ENCODE results near the gene RESP18.
A peak's percentile ranks its signal among the peaks of the same experiment; 100 is the strongest.
"Not testable (repeated sequence)": the region's sequence is repeated elsewhere in the genome, so short reads cannot be mapped to it uniquely, and the experiment has no call there.

The RESP18 gene

GRCh38 chr2:219289537-219290361, 42.8 kb downstream of the RESP18 start:
- Mint-ChIP-seq H3K27ac (no peak overlapping the region), H3K27me3 (no peaks in the 10 kb centered on the region), H3K36me3 (no peaks in the 10 kb centered on the region), H3K4me3 (no peak overlapping the region), H3K9me3 (no peaks in the 10 kb centered on the region), H3K4me1 (peaks cover 9% of the 10 kb centered on the region)

- Mint-ChIP-seq H3K36me3 (no peaks in the 10 kb centered on the region), H3K27ac (no peak overlapping the region), H3K27me3 (no peaks in the 10 kb centered on the region), H3K4me3 (no peak overlapping the region), H3K4me1 (peaks cover 6% of the 10 kb centered on the region), H3K9me3 (no peaks in the 10 kb centered on the region)
Measured at GRCh38 chr2:219289195-219289536, 43.4 kb downstream of the RESP18 start.

- Mint-ChIP-seq H3K4me3 (no peak overlapping the region), H3K27ac (no peak overlapping the region), H3K27me3 (no peaks in the 10 kb centered on the region), H3K36me3 (peaks cover 6% of the 10 kb centered on the region), H3K4me1 (peaks cover 8% of the 10 kb centered on the region), H3K9me3 (no peaks in the 10 kb centered on the region)
Measured at GRCh38 chr2:219287580-219288265, 44.8 kb downstream of the RESP18 start.

- H3K9me3 Mint-ChIP-seq, H3K36me3 Mint-ChIP-seq, H3K4me3 Mint-ChIP-seq, H3K27me3 Mint-ChIP-seq, H3K27ac Mint-ChIP-seq, H3K4me1 Mint-ChIP-seq: not testable (repeated sequence)
Measured at GRCh38 chr2:219287116-219287440, 45.5 kb downstream of the RESP18 start.

- Mint-ChIP-seq H3K9me3 (no peaks in the 10 kb centered on the region), H3K36me3 (peaks cover 6% of the 10 kb centered on the region), H3K27me3 (no peaks in the 10 kb centered on the region), H3K4me3 (no peak overlapping the region), H3K4me1 (peaks cover 9% of the 10 kb centered on the region), H3K27ac (no peak overlapping the region)
Measured at GRCh38 chr2:219286436-219287115, 46.0 kb downstream of the RESP18 start.

GRCh38 chr2:219285894-219286425, 46.6 kb downstream of the RESP18 start:
- Mint-ChIP-seq H3K9me3 (no peaks in the 10 kb centered on the region), H3K4me1 (peaks cover 15% of the 10 kb centered on the region), H3K27me3 (no peaks in the 10 kb centered on the region), H3K4me3 (no peak overlapping the region), H3K36me3 (peaks cover 6% of the 10 kb centered on the region), H3K27ac (no peak overlapping the region)

- no peaks in the 10 kb centered on the region for H3K27me3 Mint-ChIP-seq
- H3K4me1 Mint-ChIP-seq: peaks cover 21% of the 10 kb centered on the region
- peaks cover 6% of the 10 kb centered on the region for H3K36me3 Mint-ChIP-seq
- no peaks in the 10 kb centered on the region for H3K9me3 Mint-ChIP-seq
- H3K4me3 Mint-ChIP-seq: no peak overlapping the region
- peak overlapping the region; percentile 62 for H3K27ac Mint-ChIP-seq
Measured at GRCh38 chr2:219285373-219285735, 47.2 kb downstream of the RESP18 start.

- Mint-ChIP-seq H3K4me1 (peaks cover 27% of the 10 kb centered on the region), H3K36me3 (peaks cover 6% of the 10 kb centered on the region), H3K9me3 (no peaks in the 10 kb centered on the region), H3K27ac (no peak overlapping the region), H3K4me3 (no peak overlapping the region), H3K27me3 (no peaks in the 10 kb centered on the region)
Measured at GRCh38 chr2:219284501-219285372, 47.8 kb downstream of the RESP18 start.

GRCh38 chr2:219282943-219283581, 49.5 kb downstream of the RESP18 start:
- H3K4me1 Mint-ChIP-seq: peaks cover 40% of the 10 kb centered on the region
- H3K27me3 Mint-ChIP-seq: no peaks in the 10 kb centered on the region
- no peak overlapping the region for H3K4me3 Mint-ChIP-seq
- H3K27ac Mint-ChIP-seq: peak overlapping the region; percentile 86
- peaks cover 6% of the 10 kb centered on the region for H3K36me3 Mint-ChIP-seq
- H3K9me3 Mint-ChIP-seq: no peaks in the 10 kb centered on the region

- Mint-ChIP-seq H3K9me3 (no peaks in the 10 kb centered on the region), H3K36me3 (peaks cover 6% of the 10 kb centered on the region), H3K4me3 (no peak overlapping the region), H3K4me1 (peaks cover 46% of the 10 kb centered on the region), H3K27ac (no peak overlapping the region), H3K27me3 (no peaks in the 10 kb centered on the region)
Measured at GRCh38 chr2:219282375-219282774, 50.2 kb downstream of the RESP18 start.

- H3K27me3 Mint-ChIP-seq: no peaks in the 10 kb centered on the region
- H3K27ac Mint-ChIP-seq: no peak overlapping the region
- peaks cover 6% of the 10 kb centered on the region for H3K36me3 Mint-ChIP-seq
- H3K4me1 Mint-ChIP-seq: peaks cover 51% of the 10 kb centered on the region
- no peaks in the 10 kb centered on the region for H3K9me3 Mint-ChIP-seq
- no peak overlapping the region for H3K4me3 Mint-ChIP-seq
Measured at GRCh38 chr2:219281588-219281987, 51.0 kb downstream of the RESP18 start.

- no peaks in the 10 kb centered on the region for H3K27me3 Mint-ChIP-seq
- no peaks in the 10 kb centered on the region for H3K9me3 Mint-ChIP-seq
- H3K27ac Mint-ChIP-seq: no peak overlapping the region
- H3K36me3 Mint-ChIP-seq: peaks cover 6% of the 10 kb centered on the region
- peak overlapping the region; percentile 92 for H3K4me3 Mint-ChIP-seq
- H3K4me1 Mint-ChIP-seq: peaks cover 51% of the 10 kb centered on the region
Measured at GRCh38 chr2:219280651-219281050, 51.9 kb downstream of the RESP18 start.

- peak overlapping the region; percentile 91 for H3K27ac Mint-ChIP-seq
- peak overlapping the region; percentile 92 for H3K4me3 Mint-ChIP-seq
- H3K27me3 Mint-ChIP-seq: no peaks in the 10 kb centered on the region
- peaks cover 48% of the 10 kb centered on the region for H3K4me1 Mint-ChIP-seq
- peaks cover 6% of the 10 kb centered on the region for H3K36me3 Mint-ChIP-seq
- no peaks in the 10 kb centered on the region for H3K9me3 Mint-ChIP-seq
Measured at GRCh38 chr2:219279916-219280516, 52.5 kb downstream of the RESP18 start.

- Mint-ChIP-seq H3K9me3 (no peaks in the 10 kb centered on the region), H3K4me3 (peak within 1 kb of the TSS; percentile 92), H3K36me3 (peaks cover 6% of the 10 kb centered on the region), H3K4me1 (peaks cover 48% of the 10 kb centered on the region), H3K27me3 (no peaks in the 10 kb centered on the region), H3K27ac (peak within 1 kb of the TSS; percentile 96)
Measured at GRCh38 chr2:219279151-219279915, 53.2 kb downstream of the RESP18 start, which contains the start of gene DNAJB2. Gene DNAJB2 (plus strand): TSS chr2:219279366. CDS start chr2:219279834, 468 bp downstream.

Data from activated naive CD4-positive, alpha-beta T cell treated with anti-CD3 and anti-CD28 coated beads, Interleukin-2, amount 50 U/mL, for 24 hours (primary cell).